ENCODE results near the gene PFKFB3.
"Not testable (repeated sequence)": the region's sequence is repeated elsewhere in the genome, so short reads cannot be mapped to it uniquely, and the experiment has no call there.

PFKFB3 gene

GRCh38 chr10:6202684-6203330 is at the start of gene PFKFB3:
Gene PFKFB3 (plus strand): TSS chr10:6202932. CDS start chr10:6203261, 329 bp downstream.
- in situ Hi-C loops (cut with HindIII; ENCODE audit: low pct_ligation_motif_present, low pct_unique_long_range_greater_than_20kb, low sequenced_read_pairs), result no loop called here
- DNase-seq, result peak; percentile 92

- no peak for DNase-seq
- in situ Hi-C loops (cut with HindIII; ENCODE audit: low pct_ligation_motif_present, low pct_unique_long_range_greater_than_20kb, low sequenced_read_pairs), result no loop called here
Observed at GRCh38 chr10:6153845-6154244, 48.9 kb upstream of the PFKFB3 start.

GRCh38 chr10:6154566-6154965 is 48.2 kb upstream of the PFKFB3 start:
- in situ Hi-C loops (cut with HindIII; ENCODE audit: low pct_ligation_motif_present, low pct_unique_long_range_greater_than_20kb, low sequenced_read_pairs), result no loop called here
- DNase-seq, result no peak

- DNase-seq, result no peak
- in situ Hi-C loops (cut with HindIII; ENCODE audit: low pct_ligation_motif_present, low pct_unique_long_range_greater_than_20kb, low sequenced_read_pairs), result no loop called here
Observed at GRCh38 chr10:6158276-6158675, 44.5 kb upstream of the PFKFB3 start.

GRCh38 chr10:6161921-6162320 is 40.8 kb upstream of the PFKFB3 start:
- DNase-seq, result no peak
- in situ Hi-C loops (cut with HindIII; ENCODE audit: low pct_ligation_motif_present, low pct_unique_long_range_greater_than_20kb, low sequenced_read_pairs), result no loop called here

- peak; percentile 29 for DNase-seq
- in situ Hi-C loops (cut with HindIII; ENCODE audit: low pct_ligation_motif_present, low pct_unique_long_range_greater_than_20kb, low sequenced_read_pairs), result no loop called here
Observed at GRCh38 chr10:6162589-6163356, 40.0 kb upstream of the PFKFB3 start.

GRCh38 chr10:6163364-6164270 is 39.1 kb upstream of the PFKFB3 start:
- in situ Hi-C loops (cut with HindIII; ENCODE audit: low pct_ligation_motif_present, low pct_unique_long_range_greater_than_20kb, low sequenced_read_pairs), result no loop called here
- peak; percentile 87 for DNase-seq

- DNase-seq, result no peak
- in situ Hi-C loops (cut with HindIII; ENCODE audit: low pct_ligation_motif_present, low pct_unique_long_range_greater_than_20kb, low sequenced_read_pairs), result no loop called here
Observed at GRCh38 chr10:6164271-6165095, 38.2 kb upstream of the PFKFB3 start.

- no peak for DNase-seq
- in situ Hi-C loops (cut with HindIII; ENCODE audit: low pct_ligation_motif_present, low pct_unique_long_range_greater_than_20kb, low sequenced_read_pairs), result no loop called here
Observed at GRCh38 chr10:6165221-6165725, 37.5 kb upstream of the PFKFB3 start.

GRCh38 chr10:6165933-6166332 is 36.8 kb upstream of the PFKFB3 start:
- DNase-seq; in situ Hi-C loops (cut with HindIII; ENCODE audit: low pct_ligation_motif_present, low pct_unique_long_range_greater_than_20kb, low sequenced_read_pairs): not testable (repeated sequence)

GRCh38 chr10:6167456-6167855 is 35.3 kb upstream of the PFKFB3 start:
- in situ Hi-C loops (cut with HindIII; ENCODE audit: low pct_ligation_motif_present, low pct_unique_long_range_greater_than_20kb, low sequenced_read_pairs), result no loop called here
- DNase-seq, result no peak

- no peak for DNase-seq
- in situ Hi-C loops (cut with HindIII; ENCODE audit: low pct_ligation_motif_present, low pct_unique_long_range_greater_than_20kb, low sequenced_read_pairs), result no loop called here
Observed at GRCh38 chr10:6168084-6168483, 34.6 kb upstream of the PFKFB3 start.

GRCh38 chr10:6170638-6171037 is 32.1 kb upstream of the PFKFB3 start:
- no peak for DNase-seq
- in situ Hi-C loops (cut with HindIII; ENCODE audit: low pct_ligation_motif_present, low pct_unique_long_range_greater_than_20kb, low sequenced_read_pairs), result no loop called here

- in situ Hi-C loops (cut with HindIII; ENCODE audit: low pct_ligation_motif_present, low pct_unique_long_range_greater_than_20kb, low sequenced_read_pairs), result no loop called here
- DNase-seq, result no peak
Observed at GRCh38 chr10:6171881-6172695, 30.6 kb upstream of the PFKFB3 start.

GRCh38 chr10:6173203-6173602 is 29.5 kb upstream of the PFKFB3 start:
- in situ Hi-C loops (cut with HindIII; ENCODE audit: low pct_ligation_motif_present, low pct_unique_long_range_greater_than_20kb, low sequenced_read_pairs), result no loop called here
- no peak for DNase-seq

GRCh38 chr10:6174201-6174874 is 28.4 kb upstream of the PFKFB3 start:
- DNase-seq, result no peak
- in situ Hi-C loops (cut with HindIII; ENCODE audit: low pct_ligation_motif_present, low pct_unique_long_range_greater_than_20kb, low sequenced_read_pairs), result no loop called here
